ENCODE measurements around the gene ZNF384. TPM values are rescaled to one million over a fixed set of nuclear protein-coding genes. Genes with fewer than 3 reads are reported as not detected.

Gene ZNF384
- total and polyA plus RNA-seq, 9 donors = 18.2 to 57.9 (median 48.1) TPM

DNA sequence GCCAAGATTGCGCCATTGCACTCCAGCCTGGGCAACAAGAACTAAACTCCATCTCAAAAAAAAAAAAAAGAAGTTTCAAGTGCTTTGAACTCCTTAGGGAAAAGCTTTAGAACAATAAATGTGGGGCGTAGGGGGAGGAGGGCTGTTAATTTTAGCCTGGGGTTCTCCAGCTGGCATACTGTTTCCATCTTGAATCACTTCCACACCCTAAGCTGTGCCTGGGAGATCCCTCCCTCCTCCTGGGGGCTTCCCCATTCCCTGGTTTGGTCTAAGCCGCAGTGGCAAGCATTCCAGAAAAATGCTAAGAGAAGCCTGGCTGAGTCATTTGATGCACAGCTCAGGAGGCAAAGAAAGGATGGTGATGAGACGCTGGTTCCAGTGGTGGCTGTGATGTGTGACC is 2.3 kb upstream of the ZNF384 start:
- Histone ChIP-seq H3K27ac (ENCODE audit: low read length) (no peak overlapping the region), H3K4me1 (ENCODE audit: control insufficient read depth, insufficient read depth, low read length) (peaks cover 19% of the 10 kb centered on the region), H3K36me3 (ENCODE audit: control insufficient read depth, insufficient read depth, low read length) (peaks cover 3% of the 10 kb centered on the region), H3K9me3 (replicated peaks; ENCODE audit: control insufficient read depth, low read depth, low read length) (no peaks in the 10 kb centered on the region), H3K27me3 (ENCODE audit: control insufficient read depth, insufficient read depth, low read length) (no peaks in the 10 kb centered on the region), H3K4me3 (ENCODE audit: low read length) (no peak overlapping the region)
- 60% methylated on average over 1 of the region's 4 CpGs for WGBS (ENCODE audit: insufficient coverage)
- no peak for DNase-seq

DNA sequence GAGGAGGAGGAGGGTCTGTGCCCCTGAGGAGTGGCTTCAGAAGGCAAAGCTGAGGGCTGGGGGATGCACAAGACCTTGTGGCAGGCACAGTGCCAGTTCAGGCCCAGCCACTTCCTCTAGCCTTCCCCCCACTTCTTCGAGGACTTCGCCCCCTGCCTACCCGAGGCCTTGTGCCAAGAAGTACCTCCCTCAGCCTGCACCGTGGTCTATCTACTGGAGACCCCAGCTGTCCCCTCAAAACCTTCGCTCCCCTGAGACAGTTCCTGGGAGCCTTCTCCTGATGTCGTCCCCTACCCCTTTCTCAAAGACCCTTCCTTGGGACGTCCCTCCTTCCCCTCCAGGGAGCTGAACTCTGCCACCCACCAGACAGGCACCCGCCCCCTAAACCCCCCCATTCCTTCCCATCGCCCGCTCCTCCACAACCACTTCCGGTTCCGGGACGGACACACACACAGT is 604 bp downstream of the ZNF384 start:
- no peaks in the 10 kb centered on the region for H3K27me3 ChIP-seq (ENCODE audit: control insufficient read depth, insufficient read depth, low read length)
- H3K4me1 ChIP-seq (ENCODE audit: control insufficient read depth, insufficient read depth, low read length) = peaks cover 19% of the 10 kb centered on the region
- no peaks in the 10 kb centered on the region for H3K9me3 ChIP-seq (replicated peaks; ENCODE audit: control insufficient read depth, low read depth, low read length)
- H3K27ac ChIP-seq (ENCODE audit: low read length) = peak overlapping the region; percentile 98
- WGBS (ENCODE audit: insufficient coverage) = 0% methylated on average over 8 of the region's 13 CpGs
- DNase-seq = no peak
- H3K36me3 ChIP-seq (ENCODE audit: control insufficient read depth, insufficient read depth, low read length) = peaks cover 4% of the 10 kb centered on the region
- H3K4me3 ChIP-seq (ENCODE audit: low read length) = peak overlapping the region; percentile 83

DNA sequence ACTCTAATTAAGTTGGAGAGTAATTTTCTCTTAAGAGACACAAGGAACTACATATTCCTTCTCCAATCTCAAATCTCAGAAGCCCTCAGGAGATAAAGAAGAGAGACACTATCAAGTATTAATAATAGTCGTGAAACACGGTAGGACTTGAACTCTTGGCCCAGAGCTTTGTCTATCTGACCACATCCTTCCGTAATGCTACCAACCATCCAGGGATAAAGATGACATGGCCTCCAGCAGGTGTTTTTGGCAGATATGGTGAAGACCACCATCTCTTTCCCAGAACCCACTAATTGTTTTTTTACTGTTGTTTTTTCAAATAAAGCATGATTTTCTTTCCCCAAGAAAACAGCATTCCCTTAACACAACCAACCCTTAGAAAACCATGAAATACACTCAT is 3.4 kb downstream of the ZNF384 start:
- no CpG with 5 or more reads among the region's 3 CpGs for WGBS (ENCODE audit: insufficient coverage)
- Histone ChIP-seq H3K36me3 (ENCODE audit: control insufficient read depth, insufficient read depth, low read length) (peaks cover 20% of the 10 kb centered on the region), H3K27me3 (ENCODE audit: control insufficient read depth, insufficient read depth, low read length) (no peaks in the 10 kb centered on the region), H3K4me1 (ENCODE audit: control insufficient read depth, insufficient read depth, low read length) (peaks cover 19% of the 10 kb centered on the region), H3K4me3 (ENCODE audit: low read length) (no peak overlapping the region), H3K27ac (ENCODE audit: low read length) (no peak overlapping the region), H3K9me3 (replicated peaks; ENCODE audit: control insufficient read depth, low read depth, low read length) (no peaks in the 10 kb centered on the region)
- no peak for DNase-seq

DNA sequence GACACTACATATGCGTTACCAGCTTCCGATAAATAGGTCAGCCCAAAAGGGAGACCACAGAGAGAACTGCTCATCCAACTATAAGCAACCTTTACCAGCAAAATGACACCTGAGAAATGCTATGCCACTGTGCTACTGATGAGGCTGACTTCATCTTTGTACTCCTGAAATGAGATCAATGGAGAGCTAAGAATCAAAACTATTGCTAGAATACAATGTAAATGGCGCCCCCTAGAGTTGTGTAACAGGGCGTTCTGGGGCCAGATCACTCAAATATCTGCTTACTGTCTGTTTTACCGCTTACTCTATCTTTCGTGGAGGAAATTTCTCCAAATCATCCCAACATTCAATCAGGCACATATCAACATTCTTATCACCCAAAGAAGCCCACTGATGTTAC is 4.6 kb downstream of the ZNF384 start:
- 80% methylated on average over 2 of the region's 6 CpGs for WGBS (ENCODE audit: insufficient coverage)
- H3K9me3 ChIP-seq (replicated peaks; ENCODE audit: control insufficient read depth, low read depth, low read length) = no peaks in the 10 kb centered on the region
- no peak for DNase-seq
- no peak overlapping the region for H3K4me3 ChIP-seq (ENCODE audit: low read length)
- H3K36me3 ChIP-seq (ENCODE audit: control insufficient read depth, insufficient read depth, low read length) = peaks cover 22% of the 10 kb centered on the region
- no peak overlapping the region for H3K27ac ChIP-seq (ENCODE audit: low read length)
- no peaks in the 10 kb centered on the region for H3K27me3 ChIP-seq (ENCODE audit: control insufficient read depth, insufficient read depth, low read length)
- H3K4me1 ChIP-seq (ENCODE audit: control insufficient read depth, insufficient read depth, low read length) = peaks cover 12% of the 10 kb centered on the region

DNA sequence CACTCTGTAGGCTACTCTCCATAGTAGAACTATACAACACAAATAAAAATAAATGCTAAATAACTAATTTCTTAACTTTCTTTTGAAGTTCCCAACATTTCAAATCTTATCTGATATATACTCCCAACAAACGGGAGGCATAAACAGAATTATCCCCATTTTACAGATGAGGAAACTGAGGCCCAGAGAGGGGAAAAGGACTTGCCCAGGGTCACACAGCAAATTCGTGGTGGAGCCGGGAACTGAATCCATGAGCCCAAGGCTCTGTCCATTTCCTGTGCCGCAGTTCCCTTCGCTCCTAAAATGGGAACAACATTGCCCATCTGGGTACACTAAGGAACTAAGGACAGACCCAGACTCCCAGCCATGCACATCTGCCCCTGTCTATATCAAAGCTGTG is 12.2 kb downstream of the ZNF384 start:
- WGBS (ENCODE audit: insufficient coverage) = 98% methylated on average over 4 of the region's 5 CpGs
- H3K36me3 ChIP-seq (ENCODE audit: control insufficient read depth, insufficient read depth, low read length) = peaks cover 77% of the 10 kb centered on the region

DNA sequence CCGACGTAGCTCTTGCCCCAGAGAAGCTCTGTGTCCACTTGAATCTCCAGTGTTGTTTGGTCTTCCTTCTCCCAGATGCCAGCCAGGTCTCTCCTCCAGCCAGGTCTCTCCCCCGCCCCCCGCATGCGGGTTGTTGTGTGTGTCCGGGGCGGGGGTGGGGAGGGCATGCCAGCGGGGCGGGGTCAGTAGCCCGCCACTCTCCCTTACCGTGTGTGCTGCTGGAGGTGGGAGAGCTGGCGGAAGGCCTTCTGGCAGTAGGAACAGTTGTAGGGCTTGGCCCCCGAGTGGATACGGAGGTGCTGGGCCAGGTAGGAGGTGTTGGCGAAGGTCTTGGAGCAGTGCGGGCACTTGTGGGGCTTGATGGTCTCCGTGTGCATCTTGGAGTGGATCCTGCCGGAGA is 17.0 kb downstream of the ZNF384 start:
- H3K4me3 ChIP-seq (ENCODE audit: low read length) = no peak overlapping the region
- H3K4me1 ChIP-seq (ENCODE audit: control insufficient read depth, insufficient read depth, low read length) = no peaks in the 10 kb centered on the region
- H3K9me3 ChIP-seq (replicated peaks; ENCODE audit: control insufficient read depth, low read depth, low read length) = no peaks in the 10 kb centered on the region
- no peak overlapping the region for H3K27ac ChIP-seq (ENCODE audit: low read length)
- peaks cover 86% of the 10 kb centered on the region for H3K36me3 ChIP-seq (ENCODE audit: control insufficient read depth, insufficient read depth, low read length)
- 86% methylated on average over 14 of the region's 18 CpGs for WGBS (ENCODE audit: insufficient coverage)
- DNase-seq = no peak
- no peaks in the 10 kb centered on the region for H3K27me3 ChIP-seq (ENCODE audit: control insufficient read depth, insufficient read depth, low read length)

More for the DNA sequence above, 12.2 kb downstream of the ZNF384 start:
- H3K9me3 ChIP-seq (replicated peaks; ENCODE audit: control insufficient read depth, low read depth, low read length) = no peaks in the 10 kb centered on the region
- H3K4me3 ChIP-seq (ENCODE audit: low read length) = no peak overlapping the region
- H3K4me1 ChIP-seq (ENCODE audit: control insufficient read depth, insufficient read depth, low read length) = no peaks in the 10 kb centered on the region
- DNase-seq = no peak
- no peaks in the 10 kb centered on the region for H3K27me3 ChIP-seq (ENCODE audit: control insufficient read depth, insufficient read depth, low read length)
- H3K27ac ChIP-seq (ENCODE audit: low read length) = no peak overlapping the region

DNA sequence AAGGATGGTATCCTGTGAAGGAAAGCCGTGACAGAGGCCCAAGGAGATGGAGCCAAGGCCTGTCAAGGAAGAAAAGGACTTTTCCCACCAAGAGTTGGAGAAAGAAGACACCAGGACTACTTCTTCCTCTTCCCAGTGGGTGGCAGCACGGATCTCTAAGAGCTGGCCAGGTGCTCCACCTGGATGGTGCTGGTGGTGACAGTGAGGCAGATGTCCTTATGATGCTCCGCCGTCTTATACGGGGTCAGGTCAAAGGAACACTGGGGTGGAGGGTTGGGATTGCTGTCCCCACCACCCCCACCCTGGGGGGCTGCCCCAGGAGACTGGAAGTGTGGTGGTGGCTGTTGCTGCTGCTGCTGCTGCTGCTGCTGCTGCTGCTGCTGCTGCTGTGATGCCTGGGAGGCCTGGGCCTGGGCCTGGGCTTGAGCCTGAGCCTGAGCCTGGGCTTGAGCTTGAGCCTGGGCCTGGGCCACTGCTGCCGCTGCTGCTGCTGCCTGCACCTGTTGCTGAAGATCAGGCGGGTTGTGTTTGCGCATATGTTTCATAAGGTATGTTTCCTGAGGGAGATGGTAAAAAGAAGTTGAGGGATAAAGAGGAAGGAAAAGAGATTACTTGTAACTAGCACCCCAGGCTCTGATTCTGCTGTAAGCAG is 21.5 kb downstream of the ZNF384 start:
- no peaks in the 10 kb centered on the region for H3K9me3 ChIP-seq (replicated peaks; ENCODE audit: control insufficient read depth, low read depth, low read length)
- no peaks in the 10 kb centered on the region for H3K27me3 ChIP-seq (ENCODE audit: control insufficient read depth, insufficient read depth, low read length)
- no peak for DNase-seq
- H3K4me3 ChIP-seq (ENCODE audit: low read length) = no peak overlapping the region
- WGBS (ENCODE audit: insufficient coverage) = 83% methylated on average over 4 of the region's 8 CpGs
- H3K36me3 ChIP-seq (ENCODE audit: control insufficient read depth, insufficient read depth, low read length) = peaks cover 59% of the 10 kb centered on the region
- no peak overlapping the region for H3K27ac ChIP-seq (ENCODE audit: low read length)
- H3K4me1 ChIP-seq (ENCODE audit: control insufficient read depth, insufficient read depth, low read length) = no peaks in the 10 kb centered on the region

DNA sequence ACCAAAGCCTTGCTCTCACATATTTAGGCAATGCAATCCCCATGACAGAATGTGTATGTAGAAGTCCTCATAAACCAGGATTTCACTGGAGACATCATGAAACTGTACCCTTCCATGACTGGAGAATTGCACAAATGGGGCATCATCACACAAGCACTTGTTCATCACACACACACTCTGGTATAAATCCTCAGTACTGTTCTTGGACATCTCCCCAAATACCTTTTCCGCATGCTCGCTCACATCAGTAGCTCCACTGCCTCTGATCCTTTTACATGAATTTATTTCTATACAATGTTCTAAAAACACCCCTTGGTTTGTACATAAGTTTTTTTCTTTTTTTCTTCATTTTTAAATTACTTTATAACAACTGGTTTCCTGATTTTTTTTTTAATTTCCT is 23.0 kb downstream of the ZNF384 start:
- Histone ChIP-seq H3K4me1 (ENCODE audit: control insufficient read depth, insufficient read depth, low read length) (peaks cover 6% of the 10 kb centered on the region), H3K27ac (ENCODE audit: low read length) (no peak overlapping the region), H3K36me3 (ENCODE audit: control insufficient read depth, insufficient read depth, low read length) (peaks cover 44% of the 10 kb centered on the region), H3K9me3 (replicated peaks; ENCODE audit: control insufficient read depth, low read depth, low read length) (no peaks in the 10 kb centered on the region), H3K4me3 (ENCODE audit: low read length) (no peak overlapping the region), H3K27me3 (ENCODE audit: control insufficient read depth, insufficient read depth, low read length) (no peaks in the 10 kb centered on the region)
- no peak for DNase-seq
- WGBS (ENCODE audit: insufficient coverage) = 100% methylated on average over 2 of the region's 2 CpGs

DNA sequence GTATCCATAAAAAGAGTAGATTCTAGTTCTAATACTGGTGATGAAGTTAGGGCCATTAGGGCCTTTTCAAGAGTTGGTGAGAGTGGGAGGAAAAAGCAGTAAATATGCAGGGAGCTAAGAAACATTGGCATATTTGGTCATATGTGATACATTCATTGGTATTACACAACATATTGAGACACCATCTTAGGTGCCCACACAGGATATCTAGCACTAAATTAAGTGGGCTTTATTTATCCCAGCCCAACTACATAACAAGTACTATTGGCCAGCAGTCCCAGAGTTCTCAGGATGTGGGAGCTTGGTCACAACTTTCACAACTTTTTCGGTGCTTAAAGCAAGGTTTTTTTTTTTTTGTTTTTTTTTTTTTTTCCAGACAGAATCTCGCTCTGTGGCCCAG is 24.3 kb downstream of the ZNF384 start:
- DNase-seq = no peak
- no peak overlapping the region for H3K4me3 ChIP-seq (ENCODE audit: low read length)
- no peaks in the 10 kb centered on the region for H3K27me3 ChIP-seq (ENCODE audit: control insufficient read depth, insufficient read depth, low read length)
- peaks cover 6% of the 10 kb centered on the region for H3K4me1 ChIP-seq (ENCODE audit: control insufficient read depth, insufficient read depth, low read length)
- peaks cover 32% of the 10 kb centered on the region for H3K36me3 ChIP-seq (ENCODE audit: control insufficient read depth, insufficient read depth, low read length)
- no peaks in the 10 kb centered on the region for H3K9me3 ChIP-seq (replicated peaks; ENCODE audit: control insufficient read depth, low read depth, low read length)
- H3K27ac ChIP-seq (ENCODE audit: low read length) = no peak overlapping the region
- WGBS (ENCODE audit: insufficient coverage) = no CpG with 5 or more reads among the region's 2 CpGs

DNA sequence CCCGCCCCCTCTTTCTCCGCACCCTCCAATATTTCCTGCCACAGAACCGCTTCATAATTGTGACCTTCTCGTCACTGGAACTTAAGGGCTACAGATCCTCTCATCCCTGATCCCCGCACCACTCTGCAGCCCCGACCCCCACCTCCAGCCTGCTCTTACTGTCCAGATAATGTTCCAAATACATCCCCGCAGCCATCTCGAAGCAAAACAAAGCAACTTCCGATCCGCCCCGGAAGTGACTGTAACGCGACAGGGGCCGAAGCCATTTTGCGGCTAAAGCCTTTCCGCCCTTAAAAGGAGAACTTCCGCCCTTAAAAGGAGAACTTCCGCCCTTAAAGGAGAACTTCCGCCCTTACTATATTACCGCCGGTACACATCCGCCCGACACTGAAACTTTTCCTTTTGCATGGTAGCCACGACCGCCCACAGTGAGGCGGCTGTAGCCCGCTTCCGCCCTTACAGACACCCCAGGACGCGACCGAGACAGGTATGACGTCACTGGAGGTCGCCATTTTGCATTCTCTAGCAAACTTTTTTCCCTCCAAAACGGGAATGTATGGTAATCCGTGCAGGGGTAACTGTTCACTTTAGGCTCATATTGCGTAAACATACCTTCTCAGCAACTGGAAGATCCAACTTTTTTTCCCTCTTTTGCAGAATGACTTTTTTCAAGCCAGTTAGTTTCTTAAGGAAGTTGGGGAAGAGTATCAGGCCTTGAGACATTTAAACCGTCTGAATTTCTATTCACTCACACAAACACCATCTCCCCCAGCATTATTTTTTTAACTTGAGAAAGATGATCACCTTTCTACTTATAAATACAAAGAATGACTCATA is 26.1 kb downstream of the ZNF384 start, which contains the start of gene ING4:
Gene ING4 (minus strand): TSS at position 214 of the 837 bp plus-strand sequence. CDS start 18 bp downstream, at position 196.
- Histone ChIP-seq H3K27ac (ENCODE audit: low read length) (peak within 1 kb of the TSS; percentile 94), H3K4me1 (ENCODE audit: control insufficient read depth, insufficient read depth, low read length) (peaks cover 6% of the 10 kb centered on the region), H3K4me3 (ENCODE audit: low read length) (peak within 1 kb of the TSS; percentile 61), H3K9me3 (replicated peaks; ENCODE audit: control insufficient read depth, low read depth, low read length) (no peaks in the 10 kb centered on the region), H3K36me3 (ENCODE audit: control insufficient read depth, insufficient read depth, low read length) (peaks cover 29% of the 10 kb centered on the region), H3K27me3 (ENCODE audit: control insufficient read depth, insufficient read depth, low read length) (no peaks in the 10 kb centered on the region)
- peak; percentile 100 for DNase-seq
- under 1% methylated on average over 26 of the region's 37 CpGs for WGBS (ENCODE audit: insufficient coverage)

All from muscle of leg (tissue), 11 donors.